ENCODE data around the gene ANXA11. TPM values are rescaled to one million over a fixed set of nuclear protein-coding genes. Genes with fewer than 3 reads are reported as not detected.

ANXA11 gene
- total and polyA plus RNA-seq, 2 donors (not counting 1 experiment from before 2014, with no cell fraction given), result 88.3 to 177 TPM

- TF ChIP-seq EZH2 (IDR thresholded peaks at IDR 0.05; ENCODE audit: borderline replicate concordance, insufficient read depth, low read depth, low read length, poor library complexity, severe bottlenecking), result no peak
- peak; percentile 53 for TF ChIP-seq CTCF (IDR thresholded peaks at IDR 0.05)
- peak overlapping the region; percentile 83 for H3K4me2 ChIP-seq (replicated peaks; ENCODE audit: low read depth, low read length, poor library complexity, severe bottlenecking)
- no peak overlapping the region for H3K27ac ChIP-seq (ENCODE audit: low read length in 2 of 2)
- H3K4me3 ChIP-seq (ENCODE audit: control extremely low read depth in 1 of 5, extremely low read depth in 1 of 5, insufficient read depth in 1 of 5, low read depth in 2 of 5, low read length in 4 of 5), result peak overlapping the region in 4 of 5 experiments; percentile 18 to 55 (median 41)
- H3K9ac ChIP-seq (ENCODE audit: low read length), result peak overlapping the region; percentile 67
- intact Hi-C loops (cut with micrococcal nuclease), result loop anchor here (2.0 to 5.0 kb wide), 3 partner anchors 43 to 67 kb away; partner anchors contain the start of genes ANXA11 and TMEM254
- Mint-ChIP-seq H3K27me3 (peaks cover 21% of the 10 kb centered on the region), H3K4me1 (peaks cover 21% of the 10 kb centered on the region), H3K27ac (peak overlapping the region; percentile 81), H3K9me3 (ENCODE audit: insufficient read depth) (no peaks in the 10 kb centered on the region), H3K4me3 (peak overlapping the region; percentile 75)
- H3K4me1 ChIP-seq (ENCODE audit: control insufficient read depth in 2 of 2, insufficient read depth in 2 of 2, low read length in 2 of 2), result peaks cover 14 to 17% of the 10 kb centered on the region in 2 donors
- H3K9me3 ChIP-seq (ENCODE audit: control extremely low read depth in 1 of 3, control insufficient read depth in 2 of 3, insufficient read depth in 1 of 3, low read length in 2 of 3), result no peaks in the 10 kb centered on the region
- DNase-seq, result peak; percentile 59
- POLR2A ChIA-PET, result interaction anchor here (0.6 to 1.7 kb wide), 7 partner anchors 20 to 117 kb away, joined by 3 to 8 read pairs (median 4); partner anchors contain the start of gene ANXA11
- no peaks in the 10 kb centered on the region for H3K79me2 ChIP-seq (ENCODE audit: control insufficient read depth, insufficient read depth, low read length)
- WGBS (ENCODE audit: insufficient coverage), result 9% methylated on average over 21 of the region's 28 CpGs
- H3K36me3 ChIP-seq (replicated peaks in 1 of 2; ENCODE audit: control extremely low read depth in 1 of 2, control insufficient read depth in 1 of 2, extremely low read depth in 1 of 2, insufficient read depth in 2 of 2, low read length in 1 of 2), result peaks cover 0 to 2% of the 10 kb centered on the region in 2 experiments
- peak overlapping the region; percentile 28 for H2AFZ ChIP-seq (ENCODE audit: insufficient read depth, low read depth, low read length, poor library complexity, severe bottlenecking)
- peak; percentile 72 for ATAC-seq (ENCODE audit: low read depth)
- H4K20me1 ChIP-seq (ENCODE audit: control insufficient read depth, insufficient read depth, low read length, poor library complexity, severe bottlenecking), result no peaks in the 10 kb centered on the region
- peaks cover 0 to 2% (median 0%) of the 10 kb centered on the region in 4 experiments for H3K27me3 ChIP-seq (replicated peaks in 1 of 4; ENCODE audit: control extremely low read depth in 1 of 4, control insufficient read depth in 3 of 4, insufficient read depth in 4 of 4, low read length in 3 of 4)
- CTCF ChIA-PET, result interaction anchor here (0.7 to 6.7 kb wide), 30 partner anchors 9 to 300 kb away, joined by 3 to 156 read pairs (median 5); partner anchors contain the start of genes ANXA11 and PRXL2A
Measured at GRCh38 chr10:80144067-80144695, 61.2 kb downstream of the ANXA11 start.

All from B cell (primary cell).